Retina (tissue), 1 donor: Measurements from ENCODE around the gene CERKL.

Experiments
- DNase-seq: peaks from one replicate; pipeline ENCODE4 v3.0.0-alpha.2; 2016

Gene CERKL

GRCh38 chr2:181623159-181623558 is 33.7 kb downstream of the CERKL start:
- DNase-seq = no peak

- DNase-seq = no peak
Observed at GRCh38 chr2:181621779-181622490, 35.0 kb downstream of the CERKL start.

- no peak for DNase-seq
Observed at GRCh38 chr2:181619516-181619915, 37.4 kb downstream of the CERKL start.

- no peak for DNase-seq
Observed at GRCh38 chr2:181616715-181617114, 40.2 kb downstream of the CERKL start.

- peak; percentile 55 for DNase-seq
Observed at GRCh38 chr2:181614874-181615638, 41.8 kb downstream of the CERKL start.

- no peak for DNase-seq
Observed at GRCh38 chr2:181613241-181613640, 43.7 kb downstream of the CERKL start.

GRCh38 chr2:181607629-181608590 is 49.0 kb downstream of the CERKL start:
- no peak for DNase-seq

GRCh38 chr2:181605889-181606837 is 50.7 kb downstream of the CERKL start:
- no peak for DNase-seq

GRCh38 chr2:181602017-181602416 is 54.9 kb downstream of the CERKL start:
- no peak for DNase-seq

- no peak for DNase-seq
Observed at GRCh38 chr2:181596556-181596955, 60.3 kb downstream of the CERKL start.

GRCh38 chr2:181594322-181594721 is 62.6 kb downstream of the CERKL start:
- no peak for DNase-seq

GRCh38 chr2:181589779-181590178 is 67.1 kb downstream of the CERKL start:
- DNase-seq = no peak

GRCh38 chr2:181588546-181588945 is 68.4 kb downstream of the CERKL start:
- no peak for DNase-seq

- DNase-seq = peak; percentile 64
Observed at GRCh38 chr2:181586569-181587081, 70.3 kb downstream of the CERKL start.

- peak; percentile 28 for DNase-seq
Observed at GRCh38 chr2:181585732-181586131, 71.2 kb downstream of the CERKL start.

- no peak for DNase-seq
Observed at GRCh38 chr2:181581534-181581933, 75.4 kb downstream of the CERKL start.

GRCh38 chr2:181578829-181579228 is 78.1 kb downstream of the CERKL start:
- DNase-seq = no peak

GRCh38 chr2:181576431-181576830 is 80.5 kb downstream of the CERKL start:
- no peak for DNase-seq

GRCh38 chr2:181575650-181576025 is 81.3 kb downstream of the CERKL start:
- DNase-seq = no peak

- peak; percentile 54 for DNase-seq
Observed at GRCh38 chr2:181575024-181575649, 81.8 kb downstream of the CERKL start.

GRCh38 chr2:181574321-181574720 is 82.6 kb downstream of the CERKL start:
- DNase-seq = peak; percentile 57
